GM12878 (cell line): ENCODE results near the gene ZNF354B. TPM values are rescaled to one million over a fixed set of nuclear protein-coding genes. Genes with fewer than 3 reads are reported as not detected.

Experiments used
- ATAC-seq: fragments of 200-7000 bp; cut with Tn5 transposase; 3 replicates; pipeline ENCODE4 v1.9.1; 2020; ENCODE audit warnings: mild to moderate bottlenecking, moderate library complexity
- BruUV-seq: library from RNA; stranded (reverse); fragments of 400-500 nt; replicated peaks from 2 replicates; lab custom pipeline; 2021; lab: Mats Ljungman, UMichigan
- CTCF ChIA-PET: fragments of 300-600 bp; sonication (Branson Sonifier 250); formaldehyde crosslinking; extraction: SDS; loops from one replicate; lab custom pipeline; 2021; ENCODE audit warnings: inconsistent platforms; lab: Yijun Ruan, JAX
- POLR2A ChIA-PET: fragments of 350-600 bp; formaldehyde crosslinking; extraction: SDS; loops from one replicate; lab custom pipeline; 2021; ENCODE audit warnings: inconsistent platforms; lab: Charles Lee
- RAD21 ChIA-PET: fragments of 300-600 bp; sonication (Branson Sonifier 250); formaldehyde crosslinking; loops from one replicate; lab custom pipeline; 2023; ENCODE audit warnings: antibody characterized with exemption; ENCODE audit not compliant: unreplicated experiment; lab: Charles Lee
- SMC1A ChIA-PET: fragments of 300-600 bp; sonication (Branson Sonifier 250); formaldehyde crosslinking; loops from one replicate; lab custom pipeline; 2023; ENCODE audit not compliant: unreplicated experiment, uncharacterized antibody; lab: Charles Lee
- DNase-seq: peaks from one replicate; pipeline ENCODE4 v3.0.0-alpha.2; 2011; ENCODE audit warnings: low read depth, low spot score
- FAIRE-seq: peaks from 3 replicates; lab custom pipeline; 2011; peaks lifted over from hg19 to GRCh38; lab: Jason Lieb, UNC
- H2AFZ ChIP-seq: 2 replicates; pipeline ENCODE4 v1.6.0; 2011; ENCODE audit warnings: low read depth, low read length, control low read depth; ENCODE audit not compliant: control insufficient read depth
- H3K27ac ChIP-seq: 2 replicates; pipeline ENCODE4 v1.5.1; 2011; ENCODE audit warnings: control low read depth; ENCODE audit not compliant: control insufficient read depth, insufficient read depth
- H3K27me3 ChIP-seq, 2 experiments: replicated peaks in 1 of 2; 2 replicates each; pipeline versions ENCODE4 v1.6.0 to v1.6.1; 2011; ENCODE audit warnings: low read length in 1 of 2; ENCODE audit not compliant: control insufficient read depth in 2 of 2, insufficient read depth in 2 of 2
- H3K36me3 ChIP-seq, 2 experiments: 2 replicates each; pipeline ENCODE4 v1.5.1; 2011; ENCODE audit warnings: low read length in 1 of 2; ENCODE audit not compliant: control insufficient read depth in 2 of 2, insufficient read depth in 2 of 2
- H3K4me1 ChIP-seq: 2 replicates; pipeline ENCODE4 v1.6.1; 2011; ENCODE audit warnings: mild to moderate bottlenecking, low read length, moderate library complexity, mixed read lengths; ENCODE audit not compliant: control insufficient read depth, insufficient read depth
- H3K4me2 ChIP-seq: 2 replicates; pipeline ENCODE4 v1.6.0; 2011; ENCODE audit warnings: control low read depth; ENCODE audit not compliant: control insufficient read depth, insufficient read depth
- H3K4me3 ChIP-seq: fragments of 200-600 bp; sonication (generic); 2 replicates; pipeline ENCODE4 v1.5.1; 2016
- H3K79me2 ChIP-seq: 2 replicates; pipeline ENCODE4 v1.6.0; 2011; ENCODE audit warnings: low read length; ENCODE audit not compliant: control insufficient read depth, insufficient read depth
- H3K9ac ChIP-seq: 2 replicates; pipeline ENCODE4 v1.8.0; 2011; ENCODE audit warnings: low read length, control low read depth, mixed read lengths; ENCODE audit not compliant: control insufficient read depth, insufficient read depth
- H3K9me3 ChIP-seq: replicated peaks from 3 replicates; pipeline ENCODE4 v1.5.1; 2011; ENCODE audit warnings: mild to moderate bottlenecking, low read length; ENCODE audit not compliant: control insufficient read depth, insufficient read depth
- H4K20me1 ChIP-seq: 2 replicates; pipeline ENCODE4 v1.6.0; 2011; ENCODE audit not compliant: control insufficient read depth, insufficient read depth
- CUX1 ChIP-seq: IDR thresholded peaks from 2 replicates; pipeline ENCODE4 v1.6.1; 2012; ENCODE audit warnings: improper control_type of control experiment, low read depth, low read length; ENCODE audit not compliant: insufficient replicate concordance
- FOXM1 ChIP-seq: IDR thresholded peaks from 2 replicates; pipeline ENCODE4 v1.6.1; 2012; ENCODE audit warnings: low read depth, mild to moderate bottlenecking, inconsistent platforms, low read length, moderate library complexity
- IKZF1 ChIP-seq: fragments of 450-650 bp; conservative IDR thresholded peaks from 2 replicates; pipeline ENCODE4 v1.6.1; 2017; ENCODE audit warnings: antibody characterized with exemption, mild to moderate bottlenecking
- KAT2A ChIP-seq: conservative IDR thresholded peaks from 2 replicates; pipeline ENCODE4 v1.6.1; 2011; ENCODE audit warnings: low read depth, low read length; ENCODE audit not compliant: control insufficient read depth
- PRDM15 ChIP-seq: fragments of 450-650 bp; formaldehyde crosslinking; IDR thresholded peaks from 2 replicates; pipeline ENCODE4 v1.4.0; 2020; ENCODE audit warnings: mild to moderate bottlenecking, moderate library complexity
- RAD51 ChIP-seq: fragments of 450-650 bp; IDR thresholded peaks from 2 replicates; pipeline ENCODE4 v1.6.1; 2016; ENCODE audit warnings: moderate library complexity, mild to moderate bottlenecking, inconsistent platforms
- STAT1 ChIP-seq: fragments of 450-650 bp; conservative IDR thresholded peaks from 2 replicates; pipeline ENCODE4 v1.6.1; 2014; ENCODE audit warnings: antibody characterized with exemption, mild to moderate bottlenecking
- ZBTB40 ChIP-seq: fragments of 450-650 bp; IDR thresholded peaks from 2 replicates; pipeline ENCODE4 v1.6.1; 2016; ENCODE audit warnings: mild to moderate bottlenecking, moderate library complexity, borderline replicate concordance
- ZNF384 ChIP-seq: IDR thresholded peaks from 2 replicates; pipeline ENCODE4 v1.6.1; 2012; ENCODE audit warnings: low read depth, mild to moderate bottlenecking, low read length, improper control_type of control experiment, borderline replicate concordance
- WGBS: methylation state at CpG from one replicate; pipeline ENCODE4 v1.1.6; 2016; ENCODE audit warnings: low lambda C conversion rate; ENCODE audit not compliant: insufficient replicate concordance, insufficient coverage; ENCODE audit errors: missing lambda C conversion rate; 5-methylcytosine and 5-hydroxymethylcytosine counted together
- in situ Hi-C: fragments of 300-500 bp; cut with MboI; formaldehyde crosslinking; loops from 9 replicates; pipeline ENCODE4 v1.14.3; 2018; ENCODE audit warnings: mixed read lengths
- intact Hi-C: fragments of 100-400 bp; cut with micrococcal nuclease; formaldehyde crosslinking; loops from one replicate; pipeline ENCODE4 v1.14.2; 2022; ENCODE audit not compliant: unreplicated experiment
- polyA plus RNA-seq, 11 experiments: library from polyadenylated mRNA; depleted of rRNA in 4 of 11; unstranded in 6 of 11; stranded (reverse) in 5 of 11; fragments of >200 nt; fragmentation: Nextera tagmentation in 4 of 11; fragmentation: Illumina TruSeq in 1 of 11; extraction: Ambion mirVana in 4 of 11; extraction: Trizol in 1 of 11; gene quantifications; 1 replicate in 1 of 11; 2 replicates in 10 of 11; pipeline versions ENCODE4 v1.2.1 to v1.2.3, GENCODE V29; 2011 to 2016; ENCODE audit warnings: inconsistent platforms in 2 of 11, missing spikeins in 2 of 11, low read depth in 1 of 11
- total RNA-seq, 4 experiments: library from RNA; depleted of rRNA in 3 of 4; stranded (reverse); fragments of >200 nt in 3 of 4; fragmentation: Illumina TruSeq in 1 of 4; extraction: Trizol in 1 of 4; gene quantifications; 2 replicates each; pipeline versions ENCODE4 v1.2.1 to v1.2.3, GENCODE V29; 2013 to 2021

Gene ZNF354B
- total and polyA plus RNA-seq, 10 of the 15 experiments (the other 5 are each of a cell fraction or from before 2014, with no cell fraction given) = 0.64 to 11.1 (median 4.9) TPM

DNA sequence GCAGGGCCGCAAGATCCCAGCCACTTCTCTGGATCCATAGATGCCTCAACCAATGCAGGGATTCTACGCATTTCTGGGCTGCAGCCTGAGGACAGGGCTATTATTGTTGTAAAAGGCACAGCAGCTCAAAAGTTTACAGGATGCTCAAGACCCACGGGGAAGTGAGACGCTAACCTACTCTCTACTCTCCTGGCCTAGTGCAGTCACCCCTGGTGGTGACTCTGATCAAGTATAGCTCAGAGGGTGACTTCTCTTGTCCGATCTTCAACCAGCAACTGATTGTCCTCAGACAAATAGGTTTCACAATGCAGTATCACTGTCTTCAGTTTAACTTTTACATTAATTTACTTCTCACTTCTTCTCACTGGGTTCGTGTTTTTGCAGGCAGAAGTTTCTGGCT is 34.3 kb upstream of the ZNF354B start (continued):
- no peak for TF ChIP-seq ZBTB40
- no peak for TF ChIP-seq RAD51

- RAD21 ChIA-PET = no interaction called here
- TF ChIP-seq CUX1 = no peak
- no peak for TF ChIP-seq STAT1
- no peak for TF ChIP-seq IKZF1
- TF ChIP-seq FOXM1 = no peak
- no peak for TF ChIP-seq ZNF384
- no peak for TF ChIP-seq KAT2A
- no peak for TF ChIP-seq PRDM15 (CRISPR knock-in tag)
These were observed 33.5 kb upstream of the ZNF354B start for GRCh38 chr5:178826216-178826615.

More at GRCh38 chr5:178826216-178826615, 33.5 kb upstream of the ZNF354B start:
- H3K27me3 ChIP-seq = no peaks in the 10 kb centered on the region
- no peaks in the 10 kb centered on the region for H3K79me2 ChIP-seq
- intact Hi-C loops (no loop called here), in situ Hi-C loops (no loop called here)
- WGBS = 0% methylated on average over 2 of the region's 2 CpGs
- no peak overlapping the region for H2AFZ ChIP-seq
- ChIA-PET SMC1A (no interaction called here), POLR2A (no interaction called here), CTCF (no interaction called here)
- no peak overlapping the region for H3K27ac ChIP-seq
- no TSS peak for BruUV-seq
- H3K4me1 ChIP-seq = no peaks in the 10 kb centered on the region
- H3K4me2 ChIP-seq = no peak overlapping the region
- DNase-seq = no peak
- ATAC-seq = no peak
- no peaks in the 10 kb centered on the region for H3K36me3 ChIP-seq
- H3K4me3 ChIP-seq = no peak overlapping the region
- H3K9me3 ChIP-seq = no peaks in the 10 kb centered on the region; the same call in 2 of the 3 replicates
- FAIRE-seq = no peak
- no peaks in the 10 kb centered on the region for H4K20me1 ChIP-seq
- H3K9ac ChIP-seq = no peak overlapping the region
